GM21381 (cell line): ENCODE measurements around the gene HACE1.
"Not testable (repeated sequence)": the region's sequence is repeated elsewhere in the genome, so short reads cannot be mapped to it uniquely, and the experiment has no call there.

Experiments
- ATAC-seq: cut with Tn5 transposase; IDR thresholded peaks from one replicate; pipeline ENCODE4 v1.9.1; 2021; ENCODE audit warnings: mild to moderate bottlenecking, moderate library complexity; ENCODE audit not compliant: unreplicated experiment

The HACE1 gene

GRCh38 chr6:104859225-104860146, at the start of gene HACE1:
HACE1 (minus strand) TSS chr6:104859919; CDS start chr6:104859642, 277 bp downstream.
- peak; percentile 99 for ATAC-seq

GRCh38 chr6:104908888-104909525, 49.3 kb upstream of the HACE1 start:
- no peak for ATAC-seq

GRCh38 chr6:104908031-104908887, 48.5 kb upstream of the HACE1 start:
- ATAC-seq = no peak

GRCh38 chr6:104898893-104899292, 39.2 kb upstream of the HACE1 start:
- ATAC-seq = not testable (repeated sequence)

GRCh38 chr6:104896914-104897313, 37.2 kb upstream of the HACE1 start:
- no peak for ATAC-seq

GRCh38 chr6:104888066-104888465, 28.3 kb upstream of the HACE1 start:
- ATAC-seq = no peak

GRCh38 chr6:104887350-104887749, 27.6 kb upstream of the HACE1 start:
- no peak for ATAC-seq

GRCh38 chr6:104885518-104886043, 25.9 kb upstream of the HACE1 start:
- no peak for ATAC-seq

GRCh38 chr6:104884867-104885517, 25.3 kb upstream of the HACE1 start:
- ATAC-seq = no peak

- no peak for ATAC-seq
Observed at GRCh38 chr6:104881964-104882668, 22.4 kb upstream of the HACE1 start.

GRCh38 chr6:104862456-104862855, 2.7 kb upstream of the HACE1 start:
- ATAC-seq = no peak

GRCh38 chr6:104860221-104860620, 502 bp upstream of the HACE1 start:
- no peak for ATAC-seq

- no peak for ATAC-seq
Observed at GRCh38 chr6:104858642-104859041, 1.1 kb downstream of the HACE1 start.

GRCh38 chr6:104855507-104855906, 4.2 kb downstream of the HACE1 start:
- no peak for ATAC-seq

GRCh38 chr6:104847721-104848120, 12.0 kb downstream of the HACE1 start:
- ATAC-seq = not testable (repeated sequence)

GRCh38 chr6:104843229-104843628, 16.5 kb downstream of the HACE1 start:
- ATAC-seq = no peak

GRCh38 chr6:104837158-104837557, 22.6 kb downstream of the HACE1 start:
- no peak for ATAC-seq

- ATAC-seq = not testable (repeated sequence)
Observed at GRCh38 chr6:104836479-104837020, 23.2 kb downstream of the HACE1 start.

- no peak for ATAC-seq
Observed at GRCh38 chr6:104835782-104836181, 23.9 kb downstream of the HACE1 start.
